CD4-positive, alpha-beta T cell (primary cell): ENCODE results near the gene EFCAB9. TPM values are rescaled to one million over a fixed set of nuclear protein-coding genes. Genes with fewer than 3 reads are reported as not detected.

Experiments used
- ATAC-seq: fragments of 200-7000 bp; cut with Tn5 transposase; one replicate; pipeline ENCODE4 v1.10.0; 2022; ENCODE audit warnings: mild to moderate bottlenecking; ENCODE audit not compliant: poor library complexity
- CTCF ChIA-PET: fragments of 350-600 bp; sonication (Branson Sonifier 250); formaldehyde crosslinking; loops from one replicate; lab custom pipeline; 2021; ENCODE audit warnings: antibody characterized with exemption, inconsistent platforms; lab: Charles Lee
- POLR2A ChIA-PET: fragments of 350-600 bp; sonication (Branson Sonifier 250); formaldehyde crosslinking; loops from one replicate; lab custom pipeline; 2021; ENCODE audit warnings: antibody characterized with exemption, inconsistent platforms; lab: Charles Lee
- DNase-seq, 14 experiments: peaks; one replicate each; pipeline ENCODE4 v3.0.0-alpha.2; 2013 to 2020; ENCODE audit warnings: mixed read lengths in 2 of 14
- H3K27ac ChIP-seq, 2 donors: one replicate each; pipeline versions ENCODE4 v1.5.1 to v1.7.0; 2013; ENCODE audit warnings: low read length in 2 of 2, low read depth in 1 of 2, mild to moderate bottlenecking in 1 of 2
- H3K27me3 ChIP-seq, 2 experiments: 1 replicate in 1 of 2; 2 replicates in 1 of 2; pipeline versions ENCODE4 v1.6.1 to v1.7.0; 2013; ENCODE audit warnings: low read length in 2 of 2, control low read depth in 1 of 2, mild to moderate bottlenecking in 1 of 2, moderate library complexity in 1 of 2; ENCODE audit not compliant: insufficient read depth in 2 of 2, control insufficient read depth in 1 of 2
- H3K36me3 ChIP-seq: one replicate; pipeline ENCODE4 v1.6.1; 2013; ENCODE audit warnings: low read length, control low read depth; ENCODE audit not compliant: insufficient read depth
- H3K4me1 ChIP-seq: one replicate; pipeline ENCODE4 v1.6.1; 2013; ENCODE audit warnings: low read length, control low read depth; ENCODE audit not compliant: insufficient read depth
- H3K4me3 ChIP-seq: one replicate; pipeline ENCODE4 v1.5.1; 2013; ENCODE audit warnings: mild to moderate bottlenecking, low read length, moderate library complexity
- H3K9me3 ChIP-seq, 2 experiments: 1 replicate in 1 of 2; 2 replicates in 1 of 2; pipeline versions ENCODE4 v1.6.1 to v1.7.0; 2013; ENCODE audit warnings: low read length in 2 of 2, mild to moderate bottlenecking in 2 of 2, control low read depth in 1 of 2, moderate library complexity in 1 of 2; ENCODE audit not compliant: control insufficient read depth in 1 of 2, insufficient read depth in 1 of 2
- H3K27ac Mint-ChIP-seq: one replicate; pipeline ENCODE4 v1.8.0; 2020; ENCODE audit warnings: mixed read lengths
- H3K27me3 Mint-ChIP-seq: one replicate; pipeline ENCODE4 v1.8.0; 2021; ENCODE audit warnings: mixed read lengths
- H3K36me3 Mint-ChIP-seq: one replicate; pipeline ENCODE4 v1.8.0; 2021; ENCODE audit warnings: low read depth, mixed read lengths
- H3K4me1 Mint-ChIP-seq: one replicate; pipeline ENCODE4 v1.8.0; 2021; ENCODE audit warnings: low read depth, mixed read lengths
- H3K4me3 Mint-ChIP-seq: one replicate; pipeline ENCODE4 v1.8.0; 2020; ENCODE audit warnings: mild to moderate bottlenecking, mixed read lengths
- H3K9me3 Mint-ChIP-seq: one replicate; pipeline ENCODE4 v1.8.0; 2020; ENCODE audit warnings: mixed read lengths
- CTCF ChIP-seq: fragments of 200-600 bp; IDR thresholded peaks from one replicate; pipeline ENCODE4 v1.8.0; 2022; ENCODE audit warnings: antibody characterized with exemption, mild to moderate bottlenecking
- intact Hi-C, 2 experiments: fragments of 100-400 bp; cut with DNase I in 1 of 2; cut with micrococcal nuclease in 1 of 2; formaldehyde crosslinking; loops; one replicate each; pipeline versions ENCODE4 v1.15.1 to v1.9.0; 2023 to 2025; cut with DNase I, micrococcal nuclease
- total RNA-seq, 174 experiments: library from RNA in 2 of 174; stranded (reverse) in 2 of 174; gene quantifications; one replicate each; pipeline ENCODE4 v1.2.3 and lab custom pipeline; 2021 to 2026

Gene EFCAB9
- total RNA-seq, 2 experiments from 2014 or later = not detected

- no peak overlapping the region for H3K27ac Mint-ChIP-seq
- ChIA-PET POLR2A (interaction anchor here (0.7 kb wide), 1 partner anchor 38 kb away, joined by 3 read pairs; no protein-coding TSS in a partner anchor), CTCF (no interaction called here)
- no peaks in the 10 kb centered on the region for H3K36me3 ChIP-seq
- H3K36me3 Mint-ChIP-seq = peaks cover 23% of the 10 kb centered on the region
- no peak overlapping the region for H3K4me3 ChIP-seq
- intact Hi-C loops = no loop called here
- H3K9me3 Mint-ChIP-seq = no peaks in the 10 kb centered on the region
- H3K9me3 ChIP-seq = no peaks in the 10 kb centered on the region
- peaks cover 11% of the 10 kb centered on the region for H3K4me1 Mint-ChIP-seq
- DNase-seq (no peak), ATAC-seq (no peak)
- no peaks in the 10 kb centered on the region for H3K27me3 ChIP-seq
- H3K27me3 Mint-ChIP-seq = no peaks in the 10 kb centered on the region
- peaks cover 3% of the 10 kb centered on the region for H3K4me1 ChIP-seq
- TF ChIP-seq CTCF = no peak
- no peak overlapping the region for H3K4me3 Mint-ChIP-seq
- no peak overlapping the region for H3K27ac ChIP-seq
These were observed 49.3 kb downstream of the EFCAB9 start for GRCh38 chr5:172243302-172243701.

- TF ChIP-seq CTCF = no peak
- DNase-seq (no peak), ATAC-seq (no peak)
- intact Hi-C loops = no loop called here
- Mint-ChIP-seq H3K4me1 (peaks cover 4% of the 10 kb centered on the region), H3K9me3 (no peaks in the 10 kb centered on the region), H3K27ac (no peak overlapping the region), H3K27me3 (no peaks in the 10 kb centered on the region), H3K36me3 (peaks cover 35% of the 10 kb centered on the region), H3K4me3 (no peak overlapping the region)
- Histone ChIP-seq H3K9me3 (no peaks in the 10 kb centered on the region), H3K27me3 (no peaks in the 10 kb centered on the region), H3K4me1 (no peaks in the 10 kb centered on the region), H3K27ac (no peak overlapping the region), H3K36me3 (no peaks in the 10 kb centered on the region), H3K4me3 (no peak overlapping the region)
- POLR2A ChIA-PET = interaction anchor here (0.7 kb wide), 1 partner anchor 22 kb away, joined by 3 read pairs; no protein-coding TSS in a partner anchor
- CTCF ChIA-PET = no interaction called here
These were observed 51.1 kb downstream of the EFCAB9 start for GRCh38 chr5:172245046-172245445.

- ATAC-seq (no peak), DNase-seq (no peak)
- no peak overlapping the region for H3K4me3 ChIP-seq
- H3K4me1 ChIP-seq = no peaks in the 10 kb centered on the region
- no peak overlapping the region for H3K27ac Mint-ChIP-seq
- H3K27me3 ChIP-seq = no peaks in the 10 kb centered on the region
- H3K9me3 ChIP-seq = peaks cover 0 to 2% of the 10 kb centered on the region in 2 experiments
- no peak for TF ChIP-seq CTCF
- intact Hi-C loops = no loop called here
- no peaks in the 10 kb centered on the region for H3K27me3 Mint-ChIP-seq
- ChIA-PET CTCF (no interaction called here), POLR2A (no interaction called here)
- H3K4me1 Mint-ChIP-seq = peaks cover 4% of the 10 kb centered on the region
- H3K9me3 Mint-ChIP-seq = no peaks in the 10 kb centered on the region
- peaks cover 40% of the 10 kb centered on the region for H3K36me3 Mint-ChIP-seq
- H3K36me3 ChIP-seq = no peaks in the 10 kb centered on the region
- H3K4me3 Mint-ChIP-seq = no peak overlapping the region
- H3K27ac ChIP-seq = no peak overlapping the region
These were observed 51.7 kb downstream of the EFCAB9 start for GRCh38 chr5:172245703-172246125.
